ENCODE measurements around the gene RFC5. TPM values are rescaled to one million over a fixed set of nuclear protein-coding genes. Genes with fewer than 3 reads are reported as not detected.
"Not testable (repeated sequence)": the region's sequence is repeated elsewhere in the genome, so short reads cannot be mapped to it uniquely, and the experiment has no call there.

The RFC5 gene
- total and polyA plus RNA-seq, 12 donors = 5.8 to 28.0 (median 8.6) TPM

GRCh38 chr12:117985182-117985581, 31.3 kb upstream of the RFC5 start:
- 76 to 86% (median 79%) methylated on average over 2 of the region's 2 CpGs for WGBS, 4 donors
- intact Hi-C loops (cut with DNase I) = no loop called here
- no peaks in the 10 kb centered on the region for H3K36me3 ChIP-seq (replicated peaks in 1 of 2)

GRCh38 chr12:117986705-117987469, 29.6 kb upstream of the RFC5 start:
- intact Hi-C loops (cut with DNase I) = no loop called here
- 67 to 76% (median 71%) methylated on average over 4 of the region's 4 CpGs for WGBS, 4 donors
- no peaks in the 10 kb centered on the region for H3K9me3 ChIP-seq (replicated peaks in 1 of 3)
- no peaks in the 10 kb centered on the region for H3K27me3 ChIP-seq
- DNase-seq = no peak
- H3K36me3 ChIP-seq (replicated peaks in 1 of 2) = no peaks in the 10 kb centered on the region
- no peak overlapping the region for H3K27ac ChIP-seq
- TF ChIP-seq POLR2A (IDR thresholded peaks at IDR 0.05) = no peak
- TF ChIP-seq, protein P1, sequence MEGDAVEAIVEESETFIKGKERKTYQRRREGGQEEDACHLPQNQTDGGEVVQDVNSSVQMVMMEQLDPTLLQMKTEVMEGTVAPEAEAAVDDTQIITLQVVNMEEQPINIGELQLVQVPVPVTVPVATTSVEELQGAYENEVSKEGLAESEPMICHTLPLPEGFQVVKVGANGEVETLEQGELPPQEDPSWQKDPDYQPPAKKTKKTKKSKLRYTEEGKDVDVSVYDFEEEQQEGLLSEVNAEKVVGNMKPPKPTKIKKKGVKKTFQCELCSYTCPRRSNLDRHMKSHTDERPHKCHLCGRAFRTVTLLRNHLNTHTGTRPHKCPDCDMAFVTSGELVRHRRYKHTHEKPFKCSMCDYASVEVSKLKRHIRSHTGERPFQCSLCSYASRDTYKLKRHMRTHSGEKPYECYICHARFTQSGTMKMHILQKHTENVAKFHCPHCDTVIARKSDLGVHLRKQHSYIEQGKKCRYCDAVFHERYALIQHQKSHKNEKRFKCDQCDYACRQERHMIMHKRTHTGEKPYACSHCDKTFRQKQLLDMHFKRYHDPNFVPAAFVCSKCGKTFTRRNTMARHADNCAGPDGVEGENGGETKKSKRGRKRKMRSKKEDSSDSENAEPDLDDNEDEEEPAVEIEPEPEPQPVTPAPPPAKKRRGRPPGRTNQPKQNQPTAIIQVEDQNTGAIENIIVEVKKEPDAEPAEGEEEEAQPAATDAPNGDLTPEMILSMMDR (IDR thresholded peaks at IDR 0.05) = no peak
- H3K4me3 ChIP-seq = no peak overlapping the region
- H3K4me1 ChIP-seq (replicated peaks in 1 of 2) = no peaks in the 10 kb centered on the region

More at GRCh38 chr12:117985182-117985581, 31.3 kb upstream of the RFC5 start:
- H3K9me3 ChIP-seq (replicated peaks in 1 of 3) = no peaks in the 10 kb centered on the region
- H3K4me3 ChIP-seq = no peak overlapping the region
- no peaks in the 10 kb centered on the region for H3K4me1 ChIP-seq (replicated peaks in 1 of 2)
- DNase-seq = no peak
- TF ChIP-seq, protein P1 (IDR thresholded peaks at IDR 0.05) = no peak
- no peak for TF ChIP-seq POLR2A (IDR thresholded peaks at IDR 0.05)
- no peaks in the 10 kb centered on the region for H3K27me3 ChIP-seq
- H3K27ac ChIP-seq = no peak overlapping the region

DNA sequence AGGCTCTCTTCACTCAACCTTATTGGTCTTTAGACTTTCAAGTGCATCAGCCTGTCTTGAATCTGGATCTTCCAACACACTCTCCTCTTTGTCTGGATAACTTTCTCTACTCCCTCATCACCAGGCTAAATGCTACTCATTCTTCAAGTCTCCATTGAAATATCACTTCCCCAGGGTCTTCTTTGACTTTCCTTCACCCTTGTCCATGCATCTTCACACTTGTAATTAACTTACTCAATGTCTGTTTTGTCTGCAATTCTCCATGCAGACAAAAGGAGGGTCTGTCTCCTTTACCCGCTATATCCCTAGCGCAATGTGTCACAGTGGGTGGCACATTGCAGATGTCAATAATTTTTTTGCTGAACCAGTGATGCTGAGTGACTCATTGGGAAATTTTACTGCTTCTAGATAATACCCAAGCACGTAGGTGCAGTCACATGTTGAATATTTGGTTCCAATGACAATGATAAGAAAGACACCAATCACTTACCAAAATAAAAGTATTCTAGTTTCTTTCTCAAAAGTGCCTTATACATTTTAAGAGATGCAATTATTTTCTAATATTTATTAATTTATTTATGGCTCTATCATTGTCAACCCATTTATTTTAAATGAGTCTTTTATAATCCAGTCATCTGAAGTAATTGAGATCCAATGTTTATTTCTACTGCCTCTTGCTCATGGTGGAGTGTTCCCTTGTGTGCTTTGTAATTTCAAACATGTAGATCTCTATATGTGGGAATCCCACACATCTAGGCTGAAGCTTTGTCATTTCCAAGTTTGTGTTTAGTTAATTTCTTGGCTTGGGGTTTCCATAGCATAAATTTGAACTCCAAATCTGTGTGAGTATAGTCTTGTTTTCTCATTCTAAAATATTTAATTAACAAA, 21.7 kb upstream of the RFC5 start:
- Histone ChIP-seq H3K36me3 (replicated peaks in 1 of 2) (no peaks in the 10 kb centered on the region), H3K9me3 (replicated peaks in 1 of 3) (no peaks in the 10 kb centered on the region), H3K27me3 (no peaks in the 10 kb centered on the region), H3K27ac (no peak overlapping the region), H3K4me3 (no peak overlapping the region), H3K4me1 (replicated peaks in 1 of 2) (no peaks in the 10 kb centered on the region)
- WGBS, 4 donors = 69 to 81% (median 75%) methylated on average over 3 of the region's 3 CpGs
- intact Hi-C loops (cut with DNase I) = no loop called here
- no peak for DNase-seq
- TF ChIP-seq, protein P1 (IDR thresholded peaks at IDR 0.05) = no peak
- no peak for TF ChIP-seq POLR2A (IDR thresholded peaks at IDR 0.05)

DNA sequence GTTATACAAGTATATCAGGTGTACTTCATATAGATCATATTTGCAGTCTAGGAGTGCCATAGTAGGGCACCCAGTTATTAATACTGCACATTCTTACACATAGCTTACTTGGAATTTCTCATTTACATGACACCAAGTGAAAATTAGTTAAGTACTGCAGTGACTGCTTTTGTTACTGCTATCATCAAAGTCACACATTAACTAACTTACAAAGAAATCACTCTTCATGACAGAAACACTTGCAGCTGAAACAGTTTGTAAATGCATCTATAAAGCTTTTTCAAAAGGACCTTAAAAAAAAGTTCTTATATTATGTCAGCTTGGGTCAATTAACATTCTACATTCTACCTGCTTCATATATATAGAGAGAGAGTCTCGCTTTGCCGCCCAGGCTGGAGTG, 17.8 kb upstream of the RFC5 start:
- H3K27me3 ChIP-seq = no peaks in the 10 kb centered on the region
- TF ChIP-seq, protein P1 (IDR thresholded peaks at IDR 0.05) = no peak
- no peak for TF ChIP-seq POLR2A (IDR thresholded peaks at IDR 0.05)
- H3K4me1 ChIP-seq (replicated peaks in 1 of 2) = no peaks in the 10 kb centered on the region
- H3K4me3 ChIP-seq = no peak overlapping the region
- H3K9me3 ChIP-seq (replicated peaks in 1 of 3) = no peaks in the 10 kb centered on the region
- no peak for DNase-seq
- H3K36me3 ChIP-seq (replicated peaks in 1 of 2) = no peaks in the 10 kb centered on the region
- H3K27ac ChIP-seq = no peak overlapping the region
- 71 to 96% (median 94%) methylated on average over 2 of the region's 2 CpGs for WGBS, 4 donors
- intact Hi-C loops (cut with DNase I) = no loop called here

GRCh38 chr12:117999806-118000205, 16.7 kb upstream of the RFC5 start:
- H3K27me3 ChIP-seq; H3K9me3 ChIP-seq (replicated peaks in 1 of 3); H3K4me3 ChIP-seq; H3K36me3 ChIP-seq (replicated peaks in 1 of 2); intact Hi-C loops (cut with DNase I); DNase-seq; H3K27ac ChIP-seq; H3K4me1 ChIP-seq (replicated peaks in 1 of 2): not testable (repeated sequence)
- 68 to 73% (median 71%) methylated on average over 2 of the region's 2 CpGs for WGBS, 4 donors
